CD4-positive, CD25-positive, alpha-beta regulatory T cell (primary cell): ENCODE results near the gene OR2M5. TPM values are rescaled to one million over a fixed set of nuclear protein-coding genes. Genes with fewer than 3 reads are reported as not detected.

Source experiments
- ATAC-seq, 2 donors: fragments of 150-1000 bp; cut with Tn5 transposase; one replicate each; pipeline ENCODE4 v1.10.0; 2021; ENCODE audit warnings: low read depth in 2 of 2, moderate number of reproducible peaks in 2 of 2, moderate library complexity in 1 of 2
- DNase-seq, 3 donors: peaks; one replicate each; pipeline versions ENCODE4 v3.0.0 to v3.0.0-alpha.2; 2012 to 2022; ENCODE audit warnings: mixed read lengths in 1 of 3
- H3K27ac ChIP-seq: one replicate; pipeline ENCODE4 v1.7.0; 2013; ENCODE audit warnings: mild to moderate bottlenecking, low read length; ENCODE audit not compliant: insufficient read depth, poor library complexity, severe bottlenecking
- H3K27me3 ChIP-seq: one replicate; pipeline ENCODE4 v1.7.0; 2013; ENCODE audit warnings: low read length; ENCODE audit not compliant: control insufficient read depth, insufficient read depth
- H3K36me3 ChIP-seq: one replicate; pipeline ENCODE4 v1.7.0; 2013; ENCODE audit warnings: mild to moderate bottlenecking, low read length, moderate library complexity; ENCODE audit not compliant: control insufficient read depth, insufficient read depth
- H3K4me1 ChIP-seq: 2 replicates; pipeline ENCODE4 v1.7.0; 2013; ENCODE audit warnings: mild to moderate bottlenecking, low read length; ENCODE audit not compliant: insufficient read depth, control insufficient read depth, poor library complexity, severe bottlenecking
- H3K4me3 ChIP-seq: one replicate; pipeline ENCODE4 v1.7.0; 2013; ENCODE audit warnings: low read depth, mild to moderate bottlenecking, low read length, moderate library complexity
- H3K9me3 ChIP-seq, 2 experiments: 1 replicate in 1 of 2; 2 replicates in 1 of 2; pipeline ENCODE4 v1.7.0; 2013; ENCODE audit warnings: low read length in 2 of 2, mild to moderate bottlenecking in 1 of 2, moderate library complexity in 1 of 2; ENCODE audit not compliant: control insufficient read depth in 2 of 2
- H3K27ac Mint-ChIP-seq, 3 donors: one replicate each; pipeline ENCODE4 v1.8.0; 2020 to 2022; ENCODE audit warnings: mild to moderate bottlenecking in 3 of 3, mixed read lengths in 3 of 3, moderate library complexity in 2 of 3
- H3K27me3 Mint-ChIP-seq: one replicate; pipeline ENCODE4 v1.8.0; 2022; ENCODE audit warnings: mild to moderate bottlenecking, mixed read lengths
- H3K36me3 Mint-ChIP-seq: one replicate; pipeline ENCODE4 v1.8.0; 2020; ENCODE audit warnings: mixed read lengths
- H3K4me1 Mint-ChIP-seq, 4 donors: one replicate each; pipeline ENCODE4 v1.8.0; 2020 to 2022; ENCODE audit warnings: mixed read lengths in 4 of 4, mild to moderate bottlenecking in 1 of 4
- H3K4me3 Mint-ChIP-seq, 4 donors: one replicate each; pipeline ENCODE4 v1.8.0; 2020 to 2022; ENCODE audit warnings: mild to moderate bottlenecking in 4 of 4, mixed read lengths in 4 of 4, moderate library complexity in 3 of 4
- H3K9me3 Mint-ChIP-seq, 7 donors: one replicate each; pipeline ENCODE4 v1.8.0; 2020 to 2022; ENCODE audit warnings: mixed read lengths in 7 of 7, mild to moderate bottlenecking in 3 of 7, moderate library complexity in 2 of 7
- polyA plus RNA-seq, 4 donors: library from polyadenylated mRNA; unstranded; fragments of 300-500 nt; fragmentation: Illumina TruSeq; gene quantifications; one replicate each; pipeline ENCODE4 v1.2.3, GENCODE V29; 2021
- total RNA-seq: library from RNA; stranded (reverse); gene quantifications from one replicate; pipeline ENCODE4 v1.2.3, GENCODE V29; 2022

OR2M5 gene, protein sequence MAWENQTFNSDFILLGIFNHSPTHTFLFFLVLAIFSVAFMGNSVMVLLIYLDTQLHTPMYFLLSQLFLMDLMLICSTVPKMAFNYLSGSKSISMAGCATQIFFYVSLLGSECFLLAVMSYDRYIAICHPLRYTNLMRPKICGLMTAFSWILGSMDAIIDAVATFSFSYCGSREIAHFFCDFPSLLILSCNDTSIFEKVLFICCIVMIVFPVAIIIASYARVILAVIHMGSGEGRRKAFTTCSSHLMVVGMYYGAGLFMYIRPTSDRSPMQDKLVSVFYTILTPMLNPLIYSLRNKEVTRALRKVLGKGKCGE
- total RNA-seq: not detected
- polyA plus RNA-seq: not detected

- H3K27ac Mint-ChIP-seq: no peak within 1 kb of the TSS
- H3K4me3 Mint-ChIP-seq: no peak within 1 kb of the TSS
- Histone ChIP-seq H3K36me3 (no peaks in the 10 kb centered on the region), H3K27me3 (no peaks in the 10 kb centered on the region), H3K9me3 (no peaks in the 10 kb centered on the region), H3K4me3 (no peak within 1 kb of the TSS), H3K4me1 (no peaks in the 10 kb centered on the region), H3K27ac (no peak within 1 kb of the TSS)
- ATAC-seq (no peak), DNase-seq (no peak)
- no peaks in the 10 kb centered on the region for H3K27me3 Mint-ChIP-seq
- peaks cover 0 to 10% (median 7%) of the 10 kb centered on the region in 7 donors for H3K9me3 Mint-ChIP-seq
- no peaks in the 10 kb centered on the region for H3K36me3 Mint-ChIP-seq
- H3K4me1 Mint-ChIP-seq: no peaks in the 10 kb centered on the region
Measured at GRCh38 chr1:248144513-248145198, at the start of gene OR2M5. Gene OR2M5, plus strand, starts transcription at chr1:248145148. Its CDS starts 0 bp downstream, at chr1:248145148.

GRCh38 chr1:248098529-248098928, 46.4 kb upstream of the OR2M5 start:
- no peaks in the 10 kb centered on the region for H3K36me3 ChIP-seq
- no peaks in the 10 kb centered on the region for H3K4me1 Mint-ChIP-seq
- H3K9me3 Mint-ChIP-seq: peaks cover 0 to 11% (median 4%) of the 10 kb centered on the region in 7 donors
- no peaks in the 10 kb centered on the region for H3K27me3 ChIP-seq
- H3K4me1 ChIP-seq: no peaks in the 10 kb centered on the region
- H3K9me3 ChIP-seq: no peaks in the 10 kb centered on the region
- ATAC-seq: no peak
- H3K27me3 Mint-ChIP-seq: no peaks in the 10 kb centered on the region
- H3K4me3 ChIP-seq: no peak overlapping the region
- DNase-seq: no peak
- H3K27ac ChIP-seq: no peak overlapping the region
- H3K4me3 Mint-ChIP-seq: no peak overlapping the region
- H3K27ac Mint-ChIP-seq: no peak overlapping the region
- no peaks in the 10 kb centered on the region for H3K36me3 Mint-ChIP-seq

DNA sequence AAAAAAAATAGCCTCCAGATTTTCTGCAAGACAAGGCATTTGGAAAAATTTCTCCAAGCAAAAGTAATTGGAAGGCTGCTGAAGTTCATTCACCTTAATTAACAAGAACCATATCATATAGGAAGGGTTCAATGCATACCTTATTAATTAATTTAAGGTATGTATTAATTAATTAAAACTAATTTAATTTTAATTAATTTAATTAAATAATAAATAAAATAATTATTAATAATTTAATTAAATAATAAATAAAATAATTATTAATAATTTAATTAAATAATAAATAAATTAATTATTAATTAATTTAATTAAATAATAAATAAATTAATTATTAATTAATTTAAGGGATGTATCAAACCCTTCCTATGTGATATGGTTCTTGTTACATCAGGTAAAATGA, 42.1 kb upstream of the OR2M5 start:
- Mint-ChIP-seq H3K27ac (no peak overlapping the region), H3K9me3 (peaks cover 0 to 19% (median 3%) of the 10 kb centered on the region in 7 donors), H3K4me3 (no peak overlapping the region), H3K36me3 (no peaks in the 10 kb centered on the region), H3K27me3 (no peaks in the 10 kb centered on the region), H3K4me1 (no peaks in the 10 kb centered on the region)
- ATAC-seq (no peak), DNase-seq (no peak)
- H3K27me3 ChIP-seq: no peaks in the 10 kb centered on the region
- H3K4me3 ChIP-seq: no peak overlapping the region
- no peaks in the 10 kb centered on the region for H3K36me3 ChIP-seq
- no peak overlapping the region for H3K27ac ChIP-seq
- H3K9me3 ChIP-seq: no peaks in the 10 kb centered on the region
- no peaks in the 10 kb centered on the region for H3K4me1 ChIP-seq

- no peaks in the 10 kb centered on the region for H3K27me3 Mint-ChIP-seq
- no peaks in the 10 kb centered on the region for H3K27me3 ChIP-seq
- no peak overlapping the region for H3K27ac Mint-ChIP-seq
- no peak overlapping the region for H3K4me3 Mint-ChIP-seq
- no peak overlapping the region for H3K4me3 ChIP-seq
- no peaks in the 10 kb centered on the region for H3K4me1 Mint-ChIP-seq
- H3K36me3 ChIP-seq: no peaks in the 10 kb centered on the region
- H3K36me3 Mint-ChIP-seq: no peaks in the 10 kb centered on the region
- H3K9me3 Mint-ChIP-seq: peaks cover 3 to 43% (median 17%) of the 10 kb centered on the region in 7 donors
- H3K4me1 ChIP-seq: no peaks in the 10 kb centered on the region
- no peak overlapping the region for H3K27ac ChIP-seq
- H3K9me3 ChIP-seq: peaks cover 14 to 31% of the 10 kb centered on the region in 2 experiments
- ATAC-seq (no peak), DNase-seq (no peak)
Measured at GRCh38 chr1:248111157-248111556, 33.8 kb upstream of the OR2M5 start.

- no peak overlapping the region for H3K4me3 ChIP-seq
- no peaks in the 10 kb centered on the region for H3K27me3 ChIP-seq
- H3K36me3 Mint-ChIP-seq: no peaks in the 10 kb centered on the region
- peaks cover 5 to 29% (median 11%) of the 10 kb centered on the region in 7 donors for H3K9me3 Mint-ChIP-seq
- no peaks in the 10 kb centered on the region for H3K4me1 Mint-ChIP-seq
- H3K27me3 Mint-ChIP-seq: no peaks in the 10 kb centered on the region
- H3K9me3 ChIP-seq: peaks cover 14 to 26% of the 10 kb centered on the region in 2 experiments
- ATAC-seq: no peak
- H3K4me1 ChIP-seq: no peaks in the 10 kb centered on the region
- H3K4me3 Mint-ChIP-seq: no peak overlapping the region
- no peak for DNase-seq
- no peak overlapping the region for H3K27ac ChIP-seq
- no peaks in the 10 kb centered on the region for H3K36me3 ChIP-seq
- H3K27ac Mint-ChIP-seq: no peak overlapping the region
Measured at GRCh38 chr1:248114890-248115289, 30.1 kb upstream of the OR2M5 start.

DNA sequence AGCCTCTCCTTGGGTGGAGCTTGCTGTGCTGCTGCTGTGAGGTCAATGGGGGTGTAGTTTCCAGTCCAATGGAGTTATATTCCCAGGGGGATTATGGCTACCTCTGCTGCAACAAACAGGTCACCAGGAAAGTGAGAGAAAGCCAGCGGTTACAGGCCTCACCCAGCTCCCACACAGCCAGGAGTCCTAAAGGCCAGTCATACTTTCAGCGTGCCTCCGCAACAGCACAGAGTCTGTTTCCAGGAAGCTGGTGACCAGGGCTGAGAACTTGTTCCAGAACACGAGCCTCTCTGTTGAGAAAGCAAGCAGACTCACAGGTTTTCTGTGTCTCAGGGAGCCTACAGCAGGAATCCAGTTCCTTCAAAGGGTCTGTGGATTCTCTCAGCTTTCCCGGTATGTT, 17.3 kb upstream of the OR2M5 start:
- Mint-ChIP-seq H3K4me1 (no peaks in the 10 kb centered on the region), H3K36me3 (no peaks in the 10 kb centered on the region), H3K27ac (no peak overlapping the region), H3K9me3 (peaks cover 0 to 19% (median 9%) of the 10 kb centered on the region in 7 donors), H3K27me3 (no peaks in the 10 kb centered on the region), H3K4me3 (no peak overlapping the region)
- no peaks in the 10 kb centered on the region for H3K27me3 ChIP-seq
- DNase-seq: no peak
- ATAC-seq: no peak
- H3K9me3 ChIP-seq: no peaks in the 10 kb centered on the region
- no peak overlapping the region for H3K27ac ChIP-seq
- no peaks in the 10 kb centered on the region for H3K4me1 ChIP-seq
- H3K4me3 ChIP-seq: no peak overlapping the region
- H3K36me3 ChIP-seq: no peaks in the 10 kb centered on the region

- no peaks in the 10 kb centered on the region for H3K4me1 Mint-ChIP-seq
- Histone ChIP-seq H3K27ac (no peak overlapping the region), H3K4me1 (no peaks in the 10 kb centered on the region), H3K27me3 (no peaks in the 10 kb centered on the region), H3K36me3 (no peaks in the 10 kb centered on the region), H3K4me3 (no peak overlapping the region), H3K9me3 (no peaks in the 10 kb centered on the region)
- DNase-seq (no peak), ATAC-seq (no peak)
- H3K36me3 Mint-ChIP-seq: no peaks in the 10 kb centered on the region
- no peak overlapping the region for H3K4me3 Mint-ChIP-seq
- peaks cover 0 to 12% (median 5%) of the 10 kb centered on the region in 7 donors for H3K9me3 Mint-ChIP-seq
- H3K27me3 Mint-ChIP-seq: no peaks in the 10 kb centered on the region
- H3K27ac Mint-ChIP-seq: no peak overlapping the region
Measured at GRCh38 chr1:248136811-248137210, 8.1 kb upstream of the OR2M5 start.

DNA sequence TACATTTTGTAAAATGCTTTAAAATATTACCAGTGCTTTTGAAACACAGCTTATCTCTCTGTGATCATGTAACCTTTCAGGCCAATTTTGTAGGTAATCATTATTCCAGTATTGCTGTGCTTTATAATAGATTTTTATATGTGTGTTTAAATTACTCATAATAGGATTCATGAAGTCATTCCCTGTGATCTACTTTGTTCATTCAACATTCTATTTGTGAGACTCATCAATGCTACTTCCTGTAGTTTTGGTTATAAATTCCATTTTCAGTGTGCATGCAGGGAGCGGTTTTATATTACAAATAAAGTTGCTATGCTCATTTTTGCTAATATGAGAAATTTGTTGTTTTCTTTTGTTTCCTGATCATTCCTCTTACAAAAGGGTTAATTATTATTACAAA, 4.1 kb upstream of the OR2M5 start:
- ATAC-seq (no peak), DNase-seq (no peak)
- Mint-ChIP-seq H3K36me3 (no peaks in the 10 kb centered on the region), H3K4me3 (no peak overlapping the region), H3K27ac (no peak overlapping the region), H3K4me1 (no peaks in the 10 kb centered on the region), H3K9me3 (peaks cover 0 to 8% (median 1%) of the 10 kb centered on the region in 7 donors), H3K27me3 (no peaks in the 10 kb centered on the region)
- Histone ChIP-seq H3K36me3 (no peaks in the 10 kb centered on the region), H3K27ac (no peak overlapping the region), H3K9me3 (no peaks in the 10 kb centered on the region), H3K27me3 (no peaks in the 10 kb centered on the region), H3K4me3 (no peak overlapping the region), H3K4me1 (no peaks in the 10 kb centered on the region)
